Activated CD4-positive, alpha-beta memory T cell treated with anti-CD3 and anti-CD28 coated beads for 36 hours (primary cell): Measurements from ENCODE around the gene NRP2. TPM values are rescaled to one million over a fixed set of nuclear protein-coding genes. Genes with fewer than 3 reads are reported as not detected.

Source experiments
- CTCF ChIA-PET: fragments of 350-600 bp; sonication (Branson Sonifier 250); formaldehyde crosslinking; loops from one replicate; lab custom pipeline; 2021; ENCODE audit warnings: antibody characterized with exemption, inconsistent platforms; lab: Charles Lee
- POLR2A ChIA-PET: fragments of 350-600 bp; sonication (Branson Sonifier 250); formaldehyde crosslinking; loops from one replicate; lab custom pipeline; 2021; ENCODE audit warnings: antibody characterized with exemption; lab: Charles Lee
- DNase-seq: peaks from one replicate; pipeline ENCODE4 v3.0.0-alpha.2; 2020
- H3K27ac Mint-ChIP-seq: one replicate; pipeline ENCODE4 v1.8.0; 2021; ENCODE audit warnings: mixed read lengths
- H3K27me3 Mint-ChIP-seq: one replicate; pipeline ENCODE4 v1.8.0; 2021; ENCODE audit warnings: mixed read lengths
- H3K36me3 Mint-ChIP-seq: one replicate; pipeline ENCODE4 v1.8.0; 2021; ENCODE audit warnings: mixed read lengths
- H3K4me1 Mint-ChIP-seq: one replicate; pipeline ENCODE4 v1.8.0; 2021; ENCODE audit warnings: low read depth, mixed read lengths
- H3K4me3 Mint-ChIP-seq: one replicate; pipeline ENCODE4 v1.8.0; 2021; ENCODE audit warnings: mild to moderate bottlenecking, mixed read lengths
- H3K9me3 Mint-ChIP-seq: one replicate; pipeline ENCODE4 v1.8.0; 2021; ENCODE audit warnings: mixed read lengths
- intact Hi-C: fragments of 100-400 bp; cut with micrococcal nuclease; formaldehyde crosslinking; loops from one replicate; pipeline ENCODE4 v1.15.1; 2023
- total RNA-seq, 2 experiments: library from RNA; stranded (reverse); gene quantifications; one replicate each; pipeline ENCODE4 v1.2.3, GENCODE V29; 2021

The NRP2 gene
- total RNA-seq, 2 experiments from 2014 or later = 1.9 to 2.6 TPM

- POLR2A ChIA-PET = no interaction called here
- no peak for DNase-seq
Measured at GRCh38 chr2:205775097-205775877, 93.0 kb downstream of the NRP2 start.

DNA sequence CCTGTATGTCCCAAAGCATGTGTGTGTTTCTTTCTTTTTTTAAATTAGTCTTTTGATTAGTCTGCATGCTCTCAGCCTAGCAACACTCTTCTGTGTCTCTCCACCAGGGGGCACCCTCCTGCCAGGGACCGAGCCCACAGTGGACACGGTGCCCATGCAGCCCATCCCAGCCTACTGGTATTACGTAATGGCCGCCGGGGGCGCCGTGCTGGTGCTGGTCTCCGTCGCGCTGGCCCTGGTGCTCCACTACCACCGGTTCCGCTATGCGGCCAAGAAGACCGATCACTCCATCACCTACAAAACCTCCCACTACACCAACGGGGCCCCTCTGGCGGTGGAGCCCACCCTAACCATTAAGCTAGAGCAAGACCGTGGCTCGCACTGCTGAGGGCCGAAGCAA, 93.8 kb downstream of the NRP2 start:
- intact Hi-C loops = no loop called here
- Mint-ChIP-seq H3K4me3 (no peak overlapping the region), H3K27ac (no peak overlapping the region), H3K27me3 (peaks cover 26% of the 10 kb centered on the region), H3K36me3 (no peaks in the 10 kb centered on the region), H3K4me1 (peaks cover 4% of the 10 kb centered on the region), H3K9me3 (no peaks in the 10 kb centered on the region)
- ChIA-PET CTCF (interaction anchor here (1.1 to 4.7 kb wide), 5 partner anchors 22 to 150 kb away, joined by 3 to 24 read pairs (median 4); no protein-coding TSS in a partner anchor), POLR2A (no interaction called here)
- DNase-seq = peak; percentile 42

More at GRCh38 chr2:205775097-205775877, 93.0 kb downstream of the NRP2 start:
- Mint-ChIP-seq H3K9me3 (no peaks in the 10 kb centered on the region), H3K36me3 (no peaks in the 10 kb centered on the region), H3K27ac (no peak overlapping the region), H3K4me3 (no peak overlapping the region), H3K4me1 (no peaks in the 10 kb centered on the region), H3K27me3 (peaks cover 31% of the 10 kb centered on the region)
- intact Hi-C loops = no loop called here
- CTCF ChIA-PET = interaction anchor here (0.6 to 4.7 kb wide), 7 partner anchors 10 to 250 kb away, joined by 3 to 24 read pairs (median 3); no protein-coding TSS in a partner anchor

DNA sequence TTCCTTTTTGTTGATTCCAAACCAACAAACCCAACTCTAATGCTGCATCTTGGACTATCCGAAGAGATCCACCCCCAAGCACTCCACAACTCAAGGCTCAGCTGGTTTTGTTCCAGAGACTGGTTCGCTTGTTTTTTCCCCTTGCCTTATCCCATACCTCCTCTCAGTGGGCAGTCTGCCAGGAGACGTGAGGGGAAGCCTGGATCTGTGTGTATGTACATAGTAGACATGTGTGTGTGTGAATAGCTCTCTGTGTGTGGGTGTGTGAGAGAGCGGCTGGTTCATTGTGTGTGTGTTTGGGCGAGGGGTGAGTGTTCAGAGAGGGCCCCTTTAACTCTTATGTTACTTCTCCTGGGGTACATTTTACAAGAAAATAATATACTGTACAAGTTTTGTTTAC, 94.4 kb downstream of the NRP2 start:
- H3K4me1 Mint-ChIP-seq = peaks cover 4% of the 10 kb centered on the region
- DNase-seq = no peak
- no peak overlapping the region for H3K27ac Mint-ChIP-seq
- H3K4me3 Mint-ChIP-seq = no peak overlapping the region
- ChIA-PET CTCF (interaction anchor here (1.1 to 4.7 kb wide), 4 partner anchors 21 to 150 kb away, joined by 3 to 24 read pairs (median 14); no protein-coding TSS in a partner anchor), POLR2A (no interaction called here)
- intact Hi-C loops = no loop called here
- H3K36me3 Mint-ChIP-seq = no peaks in the 10 kb centered on the region
- peaks cover 25% of the 10 kb centered on the region for H3K27me3 Mint-ChIP-seq
- H3K9me3 Mint-ChIP-seq = no peaks in the 10 kb centered on the region

DNA sequence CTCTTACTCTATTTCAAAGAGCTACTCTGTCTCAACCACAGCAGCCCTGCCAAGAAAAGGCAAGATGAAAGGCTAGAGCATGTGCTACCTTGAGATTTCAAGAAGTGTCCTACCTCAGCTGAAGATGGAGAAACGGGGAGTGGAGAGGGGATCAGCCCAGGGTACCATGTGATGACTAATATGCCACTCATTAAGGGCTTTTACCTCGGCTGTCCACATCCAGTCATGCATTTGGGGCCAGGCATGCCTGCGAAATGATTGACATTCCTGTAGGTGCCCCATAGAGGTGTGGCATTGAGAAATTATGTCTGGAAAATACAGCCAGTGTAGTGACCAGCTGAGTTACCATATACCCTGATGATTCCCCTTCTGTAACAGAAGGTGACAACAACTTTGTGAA, 96.1 kb downstream of the NRP2 start:
- intact Hi-C loops = no loop called here
- Mint-ChIP-seq H3K4me3 (no peak overlapping the region), H3K9me3 (no peaks in the 10 kb centered on the region), H3K27me3 (peaks cover 18% of the 10 kb centered on the region), H3K27ac (no peak overlapping the region), H3K4me1 (peaks cover 4% of the 10 kb centered on the region), H3K36me3 (no peaks in the 10 kb centered on the region)
- ChIA-PET POLR2A (no interaction called here), CTCF (interaction anchor here (0.7 to 1.1 kb wide), 3 partner anchors 13 to 148 kb away, joined by 3 to 4 read pairs (median 3); no protein-coding TSS in a partner anchor)
- no peak for DNase-seq

DNA sequence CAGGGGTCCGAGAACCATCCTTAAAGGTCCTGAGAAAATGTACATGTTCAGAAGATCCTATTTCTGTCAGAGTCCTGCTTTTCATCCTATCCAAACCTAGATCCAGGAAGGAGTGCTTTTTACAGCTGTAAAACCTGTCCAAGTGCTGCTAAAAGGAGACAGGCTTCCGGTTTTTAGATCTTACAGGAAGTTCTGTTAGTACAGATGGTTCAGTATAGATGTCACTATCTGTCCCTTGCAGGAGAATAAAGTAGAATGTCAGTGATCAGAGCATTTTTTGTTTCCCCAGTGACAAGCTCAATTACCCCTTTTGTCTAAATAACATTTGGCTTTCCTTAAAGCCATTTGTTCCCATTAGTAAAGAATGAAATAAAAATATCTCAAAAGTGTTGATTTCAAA, 98.3 kb downstream of the NRP2 start:
- Mint-ChIP-seq H3K27ac (no peak overlapping the region), H3K36me3 (no peaks in the 10 kb centered on the region), H3K9me3 (no peaks in the 10 kb centered on the region), H3K27me3 (peaks cover 13% of the 10 kb centered on the region), H3K4me3 (no peak overlapping the region), H3K4me1 (peaks cover 4% of the 10 kb centered on the region)
- ChIA-PET POLR2A (no interaction called here), CTCF (interaction anchor here (0.8 to 1.4 kb wide), 4 partner anchors 8 to 146 kb away, joined by 3 to 4 read pairs (median 4); no protein-coding TSS in a partner anchor)
- DNase-seq = no peak
- intact Hi-C loops = no loop called here

DNA sequence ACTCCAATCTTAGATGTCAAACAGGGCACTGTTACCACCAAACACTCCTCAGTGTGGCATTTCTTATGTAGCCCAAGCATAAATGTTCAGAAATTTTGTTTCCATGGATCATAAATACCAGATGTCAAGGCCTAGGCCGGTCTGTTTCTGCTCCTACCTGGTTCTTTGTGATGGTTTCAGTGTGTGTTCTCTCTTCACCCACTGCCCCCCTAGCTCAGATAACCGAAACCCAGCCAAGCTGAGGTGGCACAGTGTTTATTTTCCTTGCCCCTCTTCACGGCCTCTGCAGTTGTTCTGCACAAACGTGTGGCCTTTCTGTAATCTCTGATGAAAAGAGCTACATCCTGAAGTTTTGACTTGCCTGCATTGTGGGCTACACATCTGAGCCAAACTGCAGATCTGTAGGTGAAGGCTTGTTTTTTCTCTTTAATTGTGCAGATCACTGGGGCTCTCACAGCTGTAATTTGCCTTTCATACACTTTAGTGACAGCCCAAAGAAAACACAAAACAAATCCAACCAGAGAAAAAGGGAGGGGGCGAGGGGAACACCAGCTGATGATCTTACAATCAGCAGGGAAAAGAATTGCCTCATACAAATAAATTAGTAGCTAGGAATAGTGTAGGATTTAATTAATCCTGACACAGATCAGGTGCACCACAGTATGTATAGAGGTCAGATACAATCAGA, 99.1 kb downstream of the NRP2 start:
- no peak overlapping the region for H3K4me3 Mint-ChIP-seq
- CTCF ChIA-PET = interaction anchor here (0.8 to 1.4 kb wide), 4 partner anchors 8 to 145 kb away, joined by 3 to 4 read pairs (median 4); no protein-coding TSS in a partner anchor
- H3K27me3 Mint-ChIP-seq = peaks cover 14% of the 10 kb centered on the region
- no peak overlapping the region for H3K27ac Mint-ChIP-seq
- H3K9me3 Mint-ChIP-seq = no peaks in the 10 kb centered on the region
- DNase-seq = no peak
- H3K4me1 Mint-ChIP-seq = peaks cover 4% of the 10 kb centered on the region
- H3K36me3 Mint-ChIP-seq = no peaks in the 10 kb centered on the region
- POLR2A ChIA-PET = no interaction called here
- intact Hi-C loops = no loop called here

GRCh38 chr2:205782941-205783340, 100.6 kb downstream of the NRP2 start:
- Mint-ChIP-seq H3K27ac (no peak overlapping the region), H3K4me1 (peaks cover 4% of the 10 kb centered on the region), H3K4me3 (no peak overlapping the region), H3K9me3 (no peaks in the 10 kb centered on the region), H3K27me3 (peaks cover 12% of the 10 kb centered on the region), H3K36me3 (no peaks in the 10 kb centered on the region)
- DNase-seq = no peak
- CTCF ChIA-PET = no interaction called here
- intact Hi-C loops = no loop called here
- POLR2A ChIA-PET = no interaction called here

- Mint-ChIP-seq H3K27me3 (peaks cover 12% of the 10 kb centered on the region), H3K36me3 (no peaks in the 10 kb centered on the region), H3K27ac (no peak overlapping the region), H3K4me1 (peaks cover 4% of the 10 kb centered on the region), H3K4me3 (no peak overlapping the region), H3K9me3 (no peaks in the 10 kb centered on the region)
- intact Hi-C loops = no loop called here
- CTCF ChIA-PET = no interaction called here
- no peak for DNase-seq
- POLR2A ChIA-PET = no interaction called here
Measured at GRCh38 chr2:205783872-205784499, 101.7 kb downstream of the NRP2 start.

DNA sequence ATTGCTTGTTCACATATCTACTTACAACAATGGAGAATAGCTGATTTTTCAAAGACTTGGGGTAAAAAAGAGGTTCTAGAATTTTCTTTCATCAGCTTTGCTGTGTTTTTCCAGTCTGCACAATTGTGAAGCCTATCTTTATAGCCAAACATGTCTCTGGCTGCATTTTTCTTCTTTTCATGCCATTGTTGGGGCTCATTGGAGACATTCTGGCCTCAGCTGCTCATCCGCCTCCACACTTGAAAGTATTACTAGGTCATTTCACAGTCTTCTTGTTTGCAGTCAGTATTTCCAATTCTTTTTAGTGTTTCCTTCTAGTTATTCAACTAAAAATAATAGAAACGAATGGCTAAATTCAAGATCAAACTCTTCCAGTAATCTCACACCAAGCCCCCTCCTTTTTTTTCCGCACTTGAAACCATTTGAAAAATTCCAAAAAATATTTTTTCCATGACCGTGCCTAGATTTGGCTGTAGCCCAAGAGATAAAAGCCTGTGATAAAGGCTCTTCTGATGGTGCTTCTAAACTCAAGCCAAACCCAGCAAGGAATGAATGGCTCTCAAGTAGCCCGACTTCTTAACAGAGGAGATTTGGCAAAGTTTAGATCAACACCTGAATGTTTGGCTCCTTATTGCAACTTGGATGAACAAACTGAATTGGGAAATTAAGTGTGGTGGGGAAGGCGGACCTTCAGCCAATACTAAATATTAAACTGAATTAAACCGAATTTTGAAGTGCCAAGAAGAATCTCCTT, 103.4 kb downstream of the NRP2 start:
- H3K27ac Mint-ChIP-seq = no peak overlapping the region
- no peaks in the 10 kb centered on the region for H3K9me3 Mint-ChIP-seq
- intact Hi-C loops = no loop called here
- no peaks in the 10 kb centered on the region for H3K36me3 Mint-ChIP-seq
- CTCF ChIA-PET = no interaction called here
- H3K4me1 Mint-ChIP-seq = peaks cover 4% of the 10 kb centered on the region
- POLR2A ChIA-PET = no interaction called here
- DNase-seq = no peak
- no peak overlapping the region for H3K4me3 Mint-ChIP-seq
- peaks cover 12% of the 10 kb centered on the region for H3K27me3 Mint-ChIP-seq

GRCh38 chr2:205786976-205787375, 104.7 kb downstream of the NRP2 start:
- H3K27me3 Mint-ChIP-seq = peaks cover 14% of the 10 kb centered on the region
- no peaks in the 10 kb centered on the region for H3K9me3 Mint-ChIP-seq
- no peaks in the 10 kb centered on the region for H3K4me1 Mint-ChIP-seq
- intact Hi-C loops = no loop called here
- no peak overlapping the region for H3K27ac Mint-ChIP-seq
- no peaks in the 10 kb centered on the region for H3K36me3 Mint-ChIP-seq
- ChIA-PET CTCF (no interaction called here), POLR2A (no interaction called here)
- H3K4me3 Mint-ChIP-seq = no peak overlapping the region
- no peak for DNase-seq

- ChIA-PET CTCF (no interaction called here), POLR2A (no interaction called here)
- no peaks in the 10 kb centered on the region for H3K9me3 Mint-ChIP-seq
Measured at GRCh38 chr2:205787761-205788160, 105.5 kb downstream of the NRP2 start.

More at GRCh38 chr2:205787761-205788160, 105.5 kb downstream of the NRP2 start:
- Mint-ChIP-seq H3K4me3 (no peak overlapping the region), H3K27me3 (peaks cover 19% of the 10 kb centered on the region), H3K27ac (no peak overlapping the region), H3K4me1 (no peaks in the 10 kb centered on the region), H3K36me3 (no peaks in the 10 kb centered on the region)
- intact Hi-C loops = no loop called here
- DNase-seq = no peak
